GM12878 (cell line): ENCODE measurements around the gene CD38.

Experiments
- ATF3 ChIP-seq: IDR thresholded peaks from 2 replicates; pipeline ENCODE4 v1.6.1; 2011; ENCODE audit warnings: low read depth, mild to moderate bottlenecking, low read length, moderate library complexity, borderline replicate concordance; ENCODE audit errors: extremely low read depth
- CBFB ChIP-seq: IDR thresholded peaks from 2 replicates; pipeline ENCODE4 v1.6.1; 2016; ENCODE audit warnings: antibody characterized with exemption, low read depth
- CEBPB ChIP-seq, 2 experiments: fragments of 150-350 bp in 1 of 2; IDR thresholded peaks; 2 replicates each; pipeline ENCODE4 v1.6.1; 2012 to 2014; ENCODE audit warnings: low read depth in 2 of 2, low read length in 2 of 2, borderline replicate concordance in 1 of 2, inconsistent platforms in 1 of 2
- CREB1 ChIP-seq: IDR thresholded peaks from 2 replicates; pipeline ENCODE4 v1.6.1; 2012; ENCODE audit warnings: low read depth, mild to moderate bottlenecking, inconsistent platforms
- CTCF ChIP-seq, 3 experiments: IDR thresholded peaks in 2 of 3; conservative IDR thresholded peaks in 1 of 3; 2 replicates each; pipeline ENCODE4 v1.5.1; 2011; ENCODE audit warnings: low read depth in 3 of 3, low read length in 3 of 3, mild to moderate bottlenecking in 3 of 3, control low read depth in 2 of 3, moderate library complexity in 2 of 3, inconsistent platforms in 1 of 3, mixed read lengths in 1 of 3; ENCODE audit not compliant: control insufficient read depth in 2 of 3, insufficient read depth in 1 of 3; ENCODE audit errors: extremely low read depth in 1 of 3
- EGR1 ChIP-seq, 2 experiments: IDR thresholded peaks; 1 replicate in 1 of 2; 2 replicates in 1 of 2; pipeline ENCODE4 v1.6.1; 2011 to 2012; ENCODE audit warnings: low read depth in 2 of 2, low read length in 2 of 2, borderline replicate concordance in 1 of 2, mild to moderate bottlenecking in 1 of 2, moderate library complexity in 1 of 2
- EP300 ChIP-seq, 2 experiments: fragments of 150-350 bp in 1 of 2; IDR thresholded peaks; 2 replicates each; pipeline ENCODE4 v1.6.1; 2011 to 2012; ENCODE audit warnings: low read depth in 2 of 2, low read length in 2 of 2, borderline replicate concordance in 1 of 2, improper control_type of control experiment in 1 of 2, inconsistent platforms in 1 of 2; ENCODE audit not compliant: control insufficient read depth in 1 of 2
- RFX5 ChIP-seq: IDR thresholded peaks from 2 replicates; pipeline ENCODE4 v1.6.1; 2011; ENCODE audit warnings: low read depth, low read length, improper control_type of control experiment
- SIN3A ChIP-seq: IDR thresholded peaks from 2 replicates; pipeline ENCODE4 v1.6.1; 2012; ENCODE audit warnings: low read depth, low read length, improper control_type of control experiment
- SPI1 ChIP-seq: IDR thresholded peaks from 2 replicates; pipeline ENCODE4 v1.6.1; 2011; ENCODE audit warnings: low read depth, mild to moderate bottlenecking, low read length, moderate library complexity, borderline replicate concordance; ENCODE audit not compliant: insufficient read depth
- STAT1 ChIP-seq: fragments of 450-650 bp; conservative IDR thresholded peaks from 2 replicates; pipeline ENCODE4 v1.6.1; 2014; ENCODE audit warnings: antibody characterized with exemption, mild to moderate bottlenecking

GRCh38 chr4:15899511-15899910 is 121.4 kb downstream of the CD38 start:
- TF ChIP-seq RFX5 (no peak), EGR1 (IDR thresholded peaks at IDR 0.05; ENCODE audit: borderline replicate concordance in 1 of 2, low read depth in 2 of 2, low read length in 2 of 2) (no peak), ATF3 (no peak), SPI1 (no peak), CBFB (no peak), CTCF (IDR thresholded peaks at IDR 0.05 in 2 of 3, conservative IDR thresholded peaks at IDR 0.05 in 1 of 3; ENCODE audit: control insufficient read depth in 2 of 3, extremely low read depth in 1 of 3, insufficient read depth in 1 of 3, low read depth in 3 of 3, low read length in 3 of 3) (no peak), EP300 (IDR thresholded peaks at IDR 0.05; ENCODE audit: borderline replicate concordance in 1 of 2, control insufficient read depth in 1 of 2, low read depth in 2 of 2, low read length in 2 of 2) (no peak), CREB1 (no peak), STAT1 (no peak), SIN3A (no peak), CEBPB (IDR thresholded peaks at IDR 0.05; ENCODE audit: borderline replicate concordance in 1 of 2, low read depth in 2 of 2, low read length in 2 of 2) (no peak)
